ENCODE results near the gene TMEM63B.

The TMEM63B gene

DNA sequence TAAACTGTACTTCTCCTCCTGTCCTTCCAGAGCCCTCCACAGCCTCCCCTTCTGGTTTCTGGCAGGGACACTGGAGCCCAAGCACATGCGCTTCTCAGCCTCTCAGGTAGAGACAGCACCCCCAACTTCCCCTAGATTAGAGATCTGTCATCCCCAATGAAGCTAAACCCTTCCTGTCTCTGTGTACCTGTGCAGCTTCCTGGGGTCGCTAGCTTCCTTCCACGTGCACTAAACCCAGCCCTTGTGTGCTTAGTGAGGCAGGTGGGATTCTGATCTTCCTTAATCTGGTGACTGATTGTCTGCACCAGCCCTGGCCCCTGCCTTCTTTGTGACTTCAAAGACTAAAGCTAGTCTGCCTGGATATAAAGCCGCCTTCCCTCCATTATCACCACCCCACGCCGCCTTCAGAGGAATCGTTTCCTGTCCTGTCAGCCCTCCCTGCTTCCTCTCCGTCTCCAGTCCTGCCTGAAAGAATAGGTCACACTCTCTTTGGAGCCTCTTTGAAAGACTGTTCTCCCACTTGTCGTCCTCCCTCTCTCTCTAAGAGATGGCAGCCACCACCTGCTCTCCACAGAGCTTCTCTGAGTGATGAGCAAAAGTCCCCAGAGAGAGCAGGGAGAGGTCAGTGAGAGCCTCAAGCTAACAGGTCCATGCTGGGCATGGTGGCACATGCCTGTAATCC is 58.7 kb downstream of the TMEM63B start:
- H3K4me3 ChIP-seq (ENCODE audit: low read depth, low read length) = no peak overlapping the region
- TF ChIP-seq CTCF (conservative IDR thresholded peaks at IDR 0.05; ENCODE audit: low read depth, low read length) = no peak
- no peak for DNase-seq (ENCODE audit: low read depth)

GRCh38 chr6:44186635-44187025 is 59.3 kb downstream of the TMEM63B start:
- no peak for DNase-seq (ENCODE audit: low read depth)
- TF ChIP-seq CTCF (conservative IDR thresholded peaks at IDR 0.05; ENCODE audit: low read depth, low read length) = no peak
- no peak overlapping the region for H3K4me3 ChIP-seq (ENCODE audit: low read depth, low read length)

- no peak overlapping the region for H3K4me3 ChIP-seq (ENCODE audit: low read depth, low read length)
- TF ChIP-seq CTCF (conservative IDR thresholded peaks at IDR 0.05; ENCODE audit: low read depth, low read length) = no peak
- DNase-seq (ENCODE audit: low read depth) = no peak
Observed at GRCh38 chr6:44188819-44189218, 61.5 kb downstream of the TMEM63B start.

GRCh38 chr6:44189257-44189656 is 61.9 kb downstream of the TMEM63B start:
- no peak for TF ChIP-seq CTCF (conservative IDR thresholded peaks at IDR 0.05; ENCODE audit: low read depth, low read length)
- no peak overlapping the region for H3K4me3 ChIP-seq (ENCODE audit: low read depth, low read length)
- DNase-seq (ENCODE audit: low read depth) = no peak

GRCh38 chr6:44190715-44191114 is 63.4 kb downstream of the TMEM63B start:
- H3K4me3 ChIP-seq (ENCODE audit: low read depth, low read length) = no peak overlapping the region

DNA sequence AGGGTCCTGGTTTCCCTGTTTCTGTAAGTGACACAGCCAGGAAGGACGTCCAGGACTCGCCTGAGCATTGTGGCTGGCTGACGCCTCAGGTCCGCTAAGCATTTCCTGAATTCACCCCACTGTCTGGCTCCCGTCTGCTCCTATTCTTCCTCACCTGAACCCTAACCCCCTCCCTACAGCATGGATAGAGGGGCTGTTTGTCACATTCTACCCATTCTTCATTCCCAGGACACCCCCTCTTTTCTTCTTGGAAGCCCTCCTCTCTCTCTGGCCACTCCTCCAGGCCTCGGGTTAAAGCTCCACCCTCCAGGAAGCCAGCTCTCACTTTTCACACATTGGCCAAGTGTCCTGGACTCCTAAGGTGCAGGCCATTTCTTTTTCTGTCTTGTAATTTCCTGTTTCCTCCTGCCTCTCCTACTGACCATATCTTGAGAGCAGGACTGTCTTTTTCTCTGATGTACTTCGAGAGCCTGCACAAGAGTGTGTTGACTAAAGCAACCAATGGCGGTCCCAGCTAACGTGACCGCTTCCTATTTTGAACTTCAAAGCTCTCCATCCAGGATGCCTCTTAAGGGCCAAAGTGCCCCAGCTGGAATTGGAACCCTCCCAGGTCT is 65.2 kb downstream of the TMEM63B start:
- TF ChIP-seq CTCF (conservative IDR thresholded peaks at IDR 0.05; ENCODE audit: low read depth, low read length) = no peak
- peak overlapping the region; percentile 22 for H3K4me3 ChIP-seq (ENCODE audit: low read depth, low read length)
- peak; percentile 45 for DNase-seq (ENCODE audit: low read depth)

More at GRCh38 chr6:44190715-44191114, 63.4 kb downstream of the TMEM63B start:
- no peak for DNase-seq (ENCODE audit: low read depth)
- TF ChIP-seq CTCF (conservative IDR thresholded peaks at IDR 0.05; ENCODE audit: low read depth, low read length) = no peak

All from choroid plexus epithelial cell (primary cell).